ENCODE results near the gene LTBP2.
"Not testable (repeated sequence)": the region's sequence is repeated elsewhere in the genome, so short reads cannot be mapped to it uniquely, and the experiment has no call there.

The LTBP2 gene

DNA sequence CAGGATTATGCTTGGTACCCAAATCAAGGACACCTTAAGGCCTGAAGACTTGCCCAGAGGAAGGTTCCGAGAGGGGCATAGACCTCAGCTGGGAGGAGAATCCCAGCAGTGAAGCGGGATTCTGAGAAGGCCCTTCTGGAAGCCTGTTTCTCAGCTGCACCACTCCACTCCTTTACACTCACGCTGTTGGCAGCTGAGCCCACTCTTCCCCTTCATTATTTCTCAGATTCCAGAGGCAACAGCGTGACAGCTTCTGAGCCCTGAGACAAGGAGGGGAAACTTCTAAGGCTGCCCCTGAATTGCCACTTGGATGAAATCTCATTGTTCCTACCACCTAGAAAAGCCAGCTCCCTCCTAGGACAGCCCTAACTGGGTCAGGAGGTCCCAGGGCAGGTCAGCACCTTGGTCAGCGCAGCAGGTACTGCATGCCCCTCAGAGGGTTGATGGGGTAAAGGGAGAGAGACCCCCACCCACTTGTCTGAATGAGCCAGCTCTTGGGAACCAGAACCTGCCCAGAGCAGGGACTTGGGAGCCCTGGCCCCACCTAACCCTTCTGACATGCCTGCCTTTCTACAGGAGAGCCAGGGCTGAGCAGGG is 64.6 kb downstream of the LTBP2 start:
- no peak for DNase-seq

DNA sequence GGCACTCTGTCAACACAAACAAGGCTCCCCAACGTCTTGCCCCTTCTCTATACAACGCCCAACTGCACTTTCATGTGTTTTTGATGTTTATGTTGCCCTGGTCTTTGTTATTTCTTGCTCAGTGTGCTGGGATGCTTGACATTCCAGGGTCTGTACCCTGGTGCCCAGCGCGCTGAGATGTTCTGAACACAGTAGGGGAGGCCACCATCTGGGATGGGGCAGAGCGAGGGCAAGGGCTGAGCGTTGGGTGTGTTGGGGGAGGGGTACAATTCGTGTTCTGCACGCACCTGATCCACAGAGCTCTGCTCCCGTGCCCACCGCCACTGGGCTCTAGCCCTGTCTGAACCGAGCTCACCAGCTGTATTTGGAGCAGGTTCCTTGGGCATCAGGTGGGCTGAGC is 65.6 kb downstream of the LTBP2 start:
- DNase-seq = no peak

DNA sequence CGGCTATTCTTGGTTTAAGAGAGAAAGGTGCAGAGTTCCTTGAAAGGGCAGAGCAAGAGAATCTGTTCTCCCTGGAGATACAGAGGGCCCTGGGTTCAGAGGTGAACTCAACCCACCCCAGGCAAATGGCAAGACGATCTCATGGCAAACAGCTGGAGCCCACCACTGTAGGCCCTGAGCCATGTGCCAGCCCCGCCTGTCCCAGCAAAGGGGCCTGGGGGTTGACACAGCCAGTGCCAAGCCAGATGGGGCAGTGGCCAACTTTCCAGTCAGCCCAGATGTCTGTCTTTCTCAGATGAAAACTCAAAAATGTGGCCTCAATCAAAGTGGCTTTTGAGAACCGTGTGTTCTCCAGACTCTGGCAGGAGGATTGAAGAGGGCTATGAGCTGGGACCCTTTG is 66.7 kb downstream of the LTBP2 start:
- DNase-seq = no peak

DNA sequence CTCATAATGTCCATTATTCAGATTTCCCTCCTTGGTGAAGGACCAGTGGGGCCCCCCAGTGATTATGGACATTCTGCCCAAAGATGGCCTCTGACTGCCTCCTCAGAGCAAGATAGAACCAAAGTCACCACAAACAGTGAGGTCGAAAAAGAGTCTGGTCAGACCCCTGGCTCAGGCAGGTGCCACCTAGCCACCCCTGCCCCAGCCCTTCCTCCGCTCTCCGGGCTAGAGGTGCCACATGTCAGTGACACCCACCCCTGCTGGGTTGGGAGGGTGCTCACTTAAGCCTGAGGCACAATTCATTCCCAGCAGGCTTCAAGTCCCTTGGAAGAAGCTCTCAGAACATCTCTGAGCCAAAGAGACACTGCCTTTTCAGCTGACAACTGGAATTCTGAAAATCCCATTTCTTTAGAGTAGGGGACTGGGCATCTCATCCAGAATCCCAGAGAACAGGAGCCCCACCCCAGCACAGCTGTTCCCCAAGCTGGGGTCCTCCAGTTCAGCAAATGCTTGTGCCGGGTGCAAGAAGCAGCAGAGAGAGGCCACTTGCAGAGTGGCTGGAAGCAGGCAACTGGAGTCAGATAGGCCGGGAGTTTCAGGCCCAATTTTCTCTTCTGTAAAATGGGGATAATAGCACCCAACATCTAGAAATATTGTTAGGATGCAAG is 68.1 kb downstream of the LTBP2 start:
- no peak for DNase-seq

DNA sequence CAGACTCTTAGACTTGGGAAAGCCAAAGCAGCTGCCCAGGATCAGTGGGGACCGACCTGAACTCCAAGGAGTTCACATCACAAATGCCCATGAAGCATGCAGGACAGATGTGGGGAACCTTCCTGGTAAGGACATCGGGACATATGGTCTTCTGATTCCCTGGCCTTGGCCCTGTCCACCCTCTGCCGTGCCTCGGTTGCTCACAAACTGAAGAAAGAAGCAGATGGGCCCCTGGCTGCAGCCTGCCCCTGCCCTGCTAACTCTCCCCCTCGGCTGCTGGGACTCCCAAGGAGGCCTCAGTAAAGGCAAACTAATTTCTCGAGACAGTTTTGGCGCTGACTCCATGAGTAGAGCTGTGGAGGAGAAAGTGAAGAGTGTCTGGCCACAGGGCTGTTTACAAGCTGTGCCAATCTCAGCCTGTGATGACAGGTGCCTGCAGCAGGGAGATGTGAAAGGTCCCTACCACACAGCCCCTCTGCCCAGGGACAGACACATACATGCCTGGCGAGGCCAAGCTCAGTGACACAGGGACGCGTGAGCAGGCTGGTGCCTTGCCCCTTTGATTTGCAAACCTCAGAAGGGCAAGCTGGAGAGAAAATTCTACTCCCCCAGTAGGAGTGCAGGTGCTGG is 69.9 kb downstream of the LTBP2 start:
- DNase-seq = no peak

DNA sequence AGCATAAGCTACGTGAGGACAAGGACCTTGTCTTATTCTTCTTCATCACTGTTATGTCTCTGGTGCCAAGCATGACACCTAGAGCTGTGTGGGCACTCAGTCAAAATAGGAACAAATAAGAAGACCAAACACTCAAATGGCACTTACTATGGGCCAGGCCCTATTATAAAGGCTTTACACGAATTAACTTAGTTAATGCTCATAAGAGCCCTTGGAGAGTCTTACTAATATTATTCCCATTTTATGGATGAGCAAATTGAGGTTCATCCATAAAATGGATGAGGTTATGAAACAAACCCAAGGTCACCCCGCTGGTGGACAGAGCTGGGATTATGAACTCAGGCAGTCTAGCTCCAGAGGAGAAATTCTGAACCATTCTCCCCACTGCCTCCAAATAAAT is 70.8 kb downstream of the LTBP2 start:
- no peak for DNase-seq

DNA sequence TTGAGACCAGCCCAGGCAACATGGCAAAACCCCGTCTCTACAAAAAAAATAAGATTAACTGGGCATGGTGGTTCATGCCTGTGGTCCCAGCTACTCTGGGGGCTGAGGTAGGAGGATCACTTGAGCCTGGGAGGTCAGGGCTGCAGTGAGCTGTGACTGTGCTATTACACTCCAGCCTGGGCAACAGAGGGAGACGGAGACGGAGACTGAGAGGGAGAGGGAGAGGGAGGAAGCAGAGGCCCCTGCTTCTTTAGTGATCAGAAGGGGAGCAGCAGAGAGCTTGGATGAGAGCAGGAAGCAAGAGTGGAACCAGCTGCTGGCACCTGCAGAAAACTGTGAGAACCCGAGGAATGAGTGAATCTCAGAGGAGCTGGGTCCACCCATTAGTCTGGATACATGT is 72.5 kb downstream of the LTBP2 start:
- DNase-seq = no peak

DNA sequence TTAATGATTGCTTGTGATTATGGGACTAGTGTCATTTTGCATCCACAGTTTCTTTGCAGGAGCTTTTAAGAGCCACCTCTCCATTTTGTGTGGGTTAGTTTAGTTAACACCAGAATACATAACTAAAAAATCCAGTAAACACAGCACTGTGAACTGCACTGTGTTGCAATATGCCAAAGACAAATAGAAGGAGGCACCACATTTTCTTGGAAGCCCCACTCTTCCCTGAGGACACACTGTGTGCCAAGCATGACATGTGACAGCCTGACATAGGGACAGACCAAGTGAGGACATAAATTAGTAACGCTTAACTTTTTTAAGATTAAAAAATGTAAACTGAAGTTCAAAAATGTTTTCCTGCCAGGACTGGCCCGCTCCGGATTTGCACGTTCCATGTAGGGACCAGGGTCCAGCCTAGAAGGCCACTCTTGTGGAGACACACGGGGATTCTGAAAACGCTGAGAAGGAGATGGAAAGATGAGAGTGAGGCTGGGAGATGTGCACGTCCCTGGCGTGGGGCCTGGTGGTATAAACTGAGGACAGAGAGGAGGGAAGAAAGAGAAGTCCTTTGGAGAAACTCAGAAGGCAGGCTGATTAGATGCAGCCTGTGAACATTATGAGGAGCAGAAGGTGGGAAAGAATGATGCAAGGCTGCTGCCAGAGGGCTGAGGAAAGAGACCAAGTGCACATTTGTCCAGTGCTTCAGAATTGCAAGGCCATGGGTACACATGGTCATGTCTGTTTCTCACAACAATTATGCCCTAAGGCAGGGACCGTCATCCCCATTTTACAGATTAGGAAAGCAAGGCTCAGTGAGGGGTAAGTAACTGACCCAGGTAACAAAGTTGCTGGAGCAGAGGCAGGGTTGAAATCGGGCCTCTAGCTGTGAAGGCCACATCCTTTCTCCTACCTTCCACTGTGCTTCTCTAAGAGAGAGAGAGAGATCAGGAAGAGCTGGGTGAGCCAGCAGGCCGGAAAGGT is 73.3 kb downstream of the LTBP2 start:
- no peak for DNase-seq

DNA sequence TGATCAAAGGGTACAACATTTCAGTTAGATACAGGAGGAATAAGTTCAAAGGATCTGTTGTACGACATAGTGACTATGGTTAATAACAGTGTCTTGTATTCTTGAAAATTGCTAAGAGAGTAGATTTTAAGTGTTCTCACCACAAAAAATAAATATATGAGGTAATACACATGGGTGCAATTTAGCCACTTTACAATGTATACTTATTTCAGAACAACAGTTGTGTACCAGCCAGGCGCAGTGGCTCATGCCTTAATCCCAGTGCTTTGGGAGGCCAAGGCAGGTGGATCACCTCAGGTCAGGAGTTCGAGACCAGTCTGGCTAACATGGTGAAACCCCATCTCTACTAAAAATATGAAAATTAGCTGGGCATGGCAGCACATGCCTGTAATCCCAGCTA is 75.7 kb downstream of the LTBP2 start:
- not testable (repeated sequence) for DNase-seq

DNA sequence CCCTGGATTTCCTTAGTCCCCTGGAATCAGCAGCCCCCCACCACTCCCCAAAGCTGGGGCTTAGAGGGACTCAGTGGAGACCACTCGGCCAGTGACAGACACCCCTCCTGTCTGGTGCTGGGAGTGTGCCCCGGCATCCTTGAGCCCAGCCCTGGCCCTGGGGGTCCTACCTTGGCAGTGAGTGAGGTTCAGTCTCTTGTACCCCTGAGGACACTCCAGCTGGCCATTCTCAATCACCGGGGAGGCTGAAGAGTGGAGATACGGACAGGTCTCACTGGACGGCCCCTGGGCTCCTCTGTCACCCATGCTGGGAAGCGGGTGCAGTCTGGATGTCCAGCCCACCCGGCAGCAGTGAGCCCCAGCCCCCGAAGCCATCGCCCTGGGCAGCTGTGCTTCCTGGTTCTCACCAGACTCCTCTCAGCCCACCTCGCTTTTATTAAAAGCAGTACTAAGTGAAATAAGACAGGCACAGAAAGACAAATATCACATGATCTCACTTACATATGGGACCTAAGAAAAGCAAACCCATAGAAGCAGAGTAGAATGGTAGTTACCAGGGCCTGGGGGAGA is 76.2 kb downstream of the LTBP2 start:
- no peak for DNase-seq

DNA sequence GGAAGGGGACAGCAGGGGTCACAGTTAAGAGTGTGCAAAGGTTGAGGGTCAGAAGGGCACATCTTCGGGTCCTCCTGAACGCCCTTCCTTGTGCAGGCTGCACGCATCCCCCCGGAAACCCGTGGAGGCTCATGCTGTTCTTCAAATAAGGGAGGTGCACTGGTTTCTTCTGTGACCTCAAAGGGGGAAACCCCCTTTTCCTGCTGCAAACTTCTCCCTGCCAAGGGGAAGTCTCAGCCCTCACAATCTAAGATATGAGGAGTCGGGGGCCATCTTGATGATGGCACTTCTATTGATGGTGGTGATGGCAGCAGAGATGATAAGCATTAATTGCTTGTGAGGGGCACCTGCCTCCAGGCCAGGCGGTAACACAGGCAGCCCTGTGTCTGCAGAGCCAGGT is 78.5 kb downstream of the LTBP2 start:
- peak; percentile 53 for DNase-seq

DNA sequence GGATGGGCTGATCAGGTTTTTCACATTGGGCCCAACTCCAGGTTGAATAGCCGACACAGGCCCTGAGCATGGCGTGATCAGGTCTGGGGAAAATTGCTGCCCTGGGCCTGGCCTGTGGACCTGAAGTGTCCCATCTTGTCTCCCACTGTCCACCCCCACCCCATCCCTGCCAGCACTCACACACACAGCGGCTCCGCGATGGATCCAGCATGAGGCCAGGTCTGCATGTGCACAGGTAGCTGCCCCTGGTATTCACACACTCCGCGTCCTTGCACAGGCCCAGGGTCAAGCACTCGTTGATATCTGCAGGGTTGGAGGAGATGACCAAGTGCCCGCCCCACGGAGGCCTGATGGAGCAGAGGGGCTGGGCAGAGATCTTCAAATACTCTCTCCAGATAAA is 79.8 kb downstream of the LTBP2 start:
- no peak for DNase-seq

DNA sequence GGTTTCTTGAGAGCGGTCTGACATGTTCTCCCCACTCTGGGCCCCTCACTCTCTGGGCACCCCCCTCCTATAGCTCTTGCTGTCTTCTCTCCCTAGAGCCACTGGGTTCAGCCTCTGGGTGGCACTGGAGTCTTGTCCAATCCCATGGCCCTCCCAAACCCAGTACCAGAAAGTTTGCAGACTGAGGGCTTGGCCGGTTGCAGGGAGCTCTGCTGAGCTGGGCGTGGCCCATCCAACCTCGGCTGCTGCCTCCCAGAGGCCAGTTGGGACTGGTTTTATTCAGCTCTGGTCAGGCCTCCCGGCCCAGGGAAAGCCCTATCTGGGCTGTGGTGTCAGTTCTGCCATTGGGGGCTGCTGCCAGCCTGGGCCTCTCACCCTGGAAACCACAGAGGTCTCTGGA is 80.6 kb downstream of the LTBP2 start:
- DNase-seq = peak; percentile 40

DNA sequence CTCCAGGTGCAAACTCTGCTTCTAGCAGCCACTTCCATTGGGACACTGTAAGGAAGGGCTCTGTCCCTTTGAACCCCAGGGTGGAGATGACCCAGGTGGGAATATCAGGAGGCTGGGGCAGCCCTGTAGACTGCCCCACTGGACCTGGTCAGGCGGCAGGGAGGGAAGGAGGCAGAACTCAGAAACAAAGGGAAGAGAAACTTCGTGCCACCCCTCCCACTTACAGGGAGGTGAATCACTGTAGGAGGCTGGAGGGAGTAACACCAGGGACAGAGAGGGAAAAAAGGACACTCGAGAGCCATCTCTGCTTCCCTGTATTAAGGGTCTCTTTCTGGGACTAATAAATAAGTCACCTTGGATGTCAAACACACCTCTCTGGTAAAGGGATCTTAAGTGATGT is 81.0 kb downstream of the LTBP2 start:
- DNase-seq = peak; percentile 54

DNA sequence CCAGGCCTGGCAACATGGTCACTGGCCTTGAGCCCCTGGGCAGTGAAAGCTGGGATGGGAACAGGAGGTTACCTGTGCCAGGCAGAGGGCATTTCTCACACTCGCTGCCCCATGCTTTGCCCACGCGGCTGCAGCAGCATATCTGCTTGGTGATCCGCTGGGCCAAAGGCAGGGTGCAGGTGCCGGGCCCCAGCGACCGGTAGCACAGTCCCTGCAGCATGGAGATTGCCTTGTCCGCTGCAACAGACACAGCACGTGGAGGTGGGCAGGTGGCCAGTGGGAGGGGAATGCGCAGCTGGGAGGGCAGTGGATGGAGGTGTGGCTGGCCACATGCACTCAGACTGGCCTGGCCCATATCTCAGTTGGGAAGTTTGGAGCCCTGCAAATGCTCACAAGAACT is 83.2 kb downstream of the LTBP2 start:
- DNase-seq = no peak

DNA sequence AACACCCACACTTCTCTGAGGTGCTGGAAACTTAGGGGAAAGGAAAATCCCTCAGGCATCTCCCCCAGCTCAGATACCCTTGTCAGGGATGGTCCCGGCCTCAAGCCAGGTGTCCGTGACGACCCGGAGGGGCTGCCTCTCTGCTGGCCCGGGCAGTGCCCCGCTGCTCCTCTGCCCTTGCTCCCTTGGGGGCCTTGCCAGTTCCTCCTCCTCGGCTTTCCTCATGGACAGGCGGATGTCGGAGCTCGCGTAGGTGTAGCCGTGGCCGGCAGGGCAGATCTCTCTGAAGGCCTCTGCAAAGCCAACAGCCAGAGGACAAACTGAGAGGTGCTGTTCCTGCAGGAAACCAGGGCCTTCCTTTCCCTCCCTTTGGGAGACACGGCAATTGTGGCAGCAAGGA is 83.6 kb downstream of the LTBP2 start:
- DNase-seq = no peak

DNA sequence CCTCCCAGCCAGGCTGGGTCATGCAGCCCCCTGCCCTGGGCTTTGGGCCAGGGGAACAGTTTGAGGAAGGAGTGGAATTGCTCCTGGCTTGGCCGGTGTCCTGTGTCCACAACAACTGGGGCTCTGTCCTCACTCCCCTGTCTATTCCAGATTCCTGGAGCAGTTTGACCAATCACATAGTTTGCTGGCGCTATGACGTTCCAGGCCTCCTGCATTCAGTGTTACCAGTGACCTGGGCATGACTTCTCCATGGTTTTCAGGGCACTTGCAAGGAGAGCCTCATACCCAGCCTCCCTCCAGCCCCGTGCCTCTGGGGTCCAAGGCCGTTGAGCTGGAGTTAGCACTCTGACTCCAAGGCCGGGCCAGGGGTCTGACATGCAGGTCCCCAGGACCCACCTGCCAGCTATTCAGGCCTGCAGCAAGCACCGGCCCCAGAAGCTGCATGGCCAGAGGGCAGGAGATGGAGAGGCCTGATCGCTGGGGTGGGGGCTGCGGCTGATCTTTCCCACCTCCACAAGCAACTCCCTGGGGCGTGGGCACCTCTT is 84.2 kb downstream of the LTBP2 start:
- no peak for DNase-seq

DNA sequence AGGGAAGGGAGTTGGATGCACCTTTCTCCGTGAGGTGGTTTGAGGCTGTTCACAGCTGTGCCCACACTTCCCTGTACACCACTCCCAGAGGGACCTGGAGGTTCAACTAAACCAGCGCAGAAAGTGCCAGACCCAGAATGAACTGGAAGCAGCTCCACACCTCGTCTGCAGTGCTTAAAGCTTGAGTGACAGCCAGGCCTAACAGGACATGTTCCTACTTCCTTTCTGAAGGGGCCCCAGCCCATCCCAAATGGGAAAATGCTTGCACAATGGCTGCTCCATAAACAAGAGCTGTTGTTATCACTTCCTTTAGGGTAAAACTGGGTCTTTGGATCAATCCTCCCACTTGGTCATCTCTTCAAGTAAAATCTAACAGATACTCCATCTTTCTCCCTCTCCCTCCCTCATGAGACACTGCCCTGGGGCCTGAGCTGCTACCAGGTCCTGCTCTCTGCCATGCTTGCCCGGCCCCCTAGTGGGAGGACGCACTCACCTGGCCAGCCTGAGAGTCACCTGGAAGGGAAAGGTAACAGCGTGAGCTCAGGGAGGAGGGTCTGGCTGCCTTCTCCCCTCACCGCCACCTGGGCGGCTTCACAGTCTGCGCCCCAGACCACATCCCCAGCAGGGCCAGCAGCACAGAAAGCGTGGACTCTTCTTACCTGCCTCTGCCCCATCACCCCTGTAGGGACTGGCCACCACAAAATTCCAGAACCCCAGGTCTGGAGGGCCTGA is 85.0 kb downstream of the LTBP2 start:
- DNase-seq = no peak

DNA sequence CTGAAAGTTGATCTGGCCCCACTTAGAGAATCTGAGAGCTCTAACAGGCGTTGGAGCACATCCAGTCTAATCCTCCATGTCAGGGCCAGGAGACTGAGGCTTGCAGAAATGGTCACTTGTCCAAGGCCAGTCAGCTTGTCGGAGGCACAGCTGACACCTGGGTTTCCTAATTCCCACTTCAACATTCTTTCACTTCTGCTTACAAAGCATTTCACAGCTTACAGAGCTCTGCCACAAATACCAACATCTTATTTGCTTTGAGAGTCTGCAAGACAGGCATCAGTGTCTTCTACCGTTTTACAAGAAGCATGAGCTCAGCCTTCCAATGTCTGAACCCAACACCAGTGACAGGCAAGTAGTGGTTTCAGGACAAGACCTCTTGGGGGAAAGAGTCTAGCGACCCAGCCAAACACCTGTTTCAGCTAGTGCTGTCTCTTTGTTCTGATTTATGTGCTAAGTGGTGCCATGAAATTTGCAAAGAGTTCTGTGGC is 86.6 kb downstream of the LTBP2 start:
- peak; percentile 22 for DNase-seq

DNA sequence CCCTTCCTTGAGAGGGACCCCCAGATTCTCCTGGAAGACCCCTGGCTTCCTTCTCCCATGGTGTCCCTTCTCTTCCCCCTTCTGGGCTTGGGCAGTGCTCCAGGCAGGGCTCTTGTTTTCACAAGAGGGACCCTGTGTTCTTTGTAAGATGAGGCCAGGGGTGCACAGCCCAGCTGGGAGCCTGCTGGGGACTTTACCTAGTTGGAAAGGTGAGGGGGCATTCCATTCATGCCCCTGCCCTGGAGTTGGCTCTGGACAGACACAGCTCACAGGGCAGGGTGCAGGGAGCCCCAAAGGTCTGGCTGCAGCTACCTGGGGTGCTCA is 87.3 kb downstream of the LTBP2 start:
- no peak for DNase-seq

DNA sequence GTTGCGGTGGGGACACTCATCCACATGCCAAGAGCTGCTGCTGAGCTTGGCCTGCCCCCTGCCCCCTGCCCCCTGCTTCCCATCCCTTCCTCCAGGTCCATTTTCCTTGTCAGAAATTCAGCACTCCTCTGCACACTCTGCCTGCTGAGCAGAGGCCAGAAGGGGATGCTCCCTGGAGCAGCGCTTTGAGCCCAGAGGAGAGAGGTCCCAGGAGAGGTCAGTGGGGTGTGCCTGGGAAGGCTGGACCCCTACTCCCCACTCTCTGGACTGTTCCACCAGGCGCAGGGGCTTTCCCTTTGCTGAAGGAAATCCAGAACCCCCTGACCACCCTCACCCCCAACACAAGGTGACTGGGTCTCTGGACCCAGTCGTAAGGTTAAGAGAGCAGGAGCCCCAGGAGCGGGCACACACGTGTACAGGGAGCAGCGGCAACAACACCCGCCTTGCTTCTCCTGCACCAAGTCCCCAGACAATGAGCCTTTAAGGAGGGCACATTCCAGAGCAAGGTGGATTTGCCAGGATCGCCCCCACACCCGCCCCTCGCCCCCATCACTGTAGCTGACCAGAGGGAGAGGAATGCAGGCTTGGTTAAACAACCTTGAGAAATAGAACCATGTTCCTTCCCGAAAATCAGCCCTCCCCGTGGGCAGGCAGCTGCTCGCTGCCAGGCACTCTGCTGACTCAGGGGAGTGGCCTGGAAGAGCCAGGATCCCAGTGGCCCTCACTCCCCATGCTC is 87.8 kb downstream of the LTBP2 start:
- DNase-seq = no peak
